ENCODE data around the gene COL23A1.

Gene COL23A1

DNA sequence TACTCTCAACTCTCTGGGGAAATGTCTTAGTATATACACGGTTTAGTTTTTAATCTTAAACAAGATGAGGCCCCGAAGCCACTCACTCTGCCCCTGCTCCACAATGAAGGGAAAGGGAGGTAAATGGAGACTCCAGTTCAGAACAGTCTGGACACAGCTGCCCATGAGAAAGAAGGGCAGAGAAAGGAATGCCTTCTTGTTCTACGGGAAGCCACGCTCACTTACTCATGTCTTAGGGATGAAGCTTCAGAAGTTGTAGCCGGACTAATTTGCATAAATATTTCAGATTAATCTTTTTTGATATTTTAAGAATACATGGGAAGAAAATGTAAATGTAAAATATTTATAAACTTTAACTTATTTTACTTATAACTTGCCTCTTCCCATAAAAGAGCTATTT is 94.0 kb downstream of the COL23A1 start:
- no peak overlapping the region for H3K27ac ChIP-seq (ENCODE audit: extremely low read depth, low read depth, low read length)
- H3K9me3 ChIP-seq (ENCODE audit: control insufficient read depth, insufficient read depth, low read depth, low read length): no peaks in the 10 kb centered on the region
- no peaks in the 10 kb centered on the region for H3K4me1 ChIP-seq (ENCODE audit: control insufficient read depth, insufficient read depth, low read length)
- CTCF ChIA-PET: interaction anchor here (1.5 kb wide), 1 partner anchor 34 kb away, joined by 5 read pairs; no protein-coding TSS in a partner anchor
- no peak for TF ChIP-seq ZNF404 (tag by site-specific recombination; IDR thresholded peaks at IDR 0.05)
- TF ChIP-seq ZFP41 (tag by site-specific recombination; IDR thresholded peaks at IDR 0.05; ENCODE audit: borderline replicate concordance): no peak
- no peak for TF ChIP-seq YY1 (tag by site-specific recombination; IDR thresholded peaks at IDR 0.05)
- no peak for TF ChIP-seq ZNF214 (tag by site-specific recombination; IDR thresholded peaks at IDR 0.05; ENCODE audit: borderline replicate concordance)
- no peak for TF ChIP-seq ZBTB6 (tag by site-specific recombination; IDR thresholded peaks at IDR 0.05)
- TF ChIP-seq OVOL3 (tag by site-specific recombination; IDR thresholded peaks at IDR 0.05): no peak
- TF ChIP-seq ZNF366 (tag by site-specific recombination; conservative IDR thresholded peaks at IDR 0.05): no peak
- TF ChIP-seq, protein P1, sequence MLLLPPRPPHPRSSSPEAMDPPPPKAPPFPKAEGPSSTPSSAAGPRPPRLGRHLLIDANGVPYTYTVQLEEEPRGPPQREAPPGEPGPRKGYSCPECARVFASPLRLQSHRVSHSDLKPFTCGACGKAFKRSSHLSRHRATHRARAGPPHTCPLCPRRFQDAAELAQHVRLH (tag by site-specific recombination; IDR thresholded peaks at IDR 0.05): no peak
- no peak for TF ChIP-seq PBX3 (CRISPR knock-in tag; IDR thresholded peaks at IDR 0.05)
- no peak for TF ChIP-seq PRDM10 (tag by site-specific recombination; IDR thresholded peaks at IDR 0.05)
- TF ChIP-seq HIC1 (tag by site-specific recombination; IDR thresholded peaks at IDR 0.05): no peak
- no peak for TF ChIP-seq ZNF529 (tag by site-specific recombination; IDR thresholded peaks at IDR 0.05; ENCODE audit: insufficient replicate concordance)
- no peak for TF ChIP-seq TCF7L2 (IDR thresholded peaks at IDR 0.05; ENCODE audit: borderline replicate concordance, low read depth, low read length)
- no peak for TF ChIP-seq MEIS1 (CRISPR knock-in tag; IDR thresholded peaks at IDR 0.05; ENCODE audit: borderline replicate concordance)
- no peak for TF ChIP-seq ZNF555 (tag by site-specific recombination; conservative IDR thresholded peaks at IDR 0.05)
- no peak for TF ChIP-seq ZNF600 (tag by site-specific recombination; IDR thresholded peaks at IDR 0.05)
- no peak overlapping the region for H3K4me3 ChIP-seq (ENCODE audit: low read depth, low read length)
- no peaks in the 10 kb centered on the region for H3K36me3 ChIP-seq (ENCODE audit: control insufficient read depth in 2 of 2, insufficient read depth in 1 of 2, low read length in 2 of 2)
- POLR2A ChIA-PET: no interaction called here

DNA sequence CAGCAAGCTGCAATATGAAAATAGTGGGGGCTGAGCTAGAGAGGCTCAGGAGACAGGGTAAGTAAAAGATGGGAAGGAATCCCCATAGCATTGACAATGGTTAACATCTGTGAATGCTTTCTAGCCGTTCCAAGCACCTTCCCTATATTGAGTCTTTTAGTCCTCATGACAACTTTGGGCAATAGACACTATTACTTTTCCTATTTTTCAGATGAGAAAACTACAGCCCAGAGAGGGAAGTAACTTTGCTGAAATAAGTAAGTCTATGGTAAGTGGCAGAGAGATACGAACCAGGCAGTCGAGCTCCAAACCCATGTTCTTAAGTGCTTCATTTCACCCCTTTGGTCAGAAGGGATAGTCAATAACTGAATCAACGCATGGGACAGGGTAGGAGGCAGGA is 94.5 kb downstream of the COL23A1 start:
- H3K9me3 ChIP-seq (ENCODE audit: control insufficient read depth, insufficient read depth, low read depth, low read length): no peaks in the 10 kb centered on the region
- no peak overlapping the region for H3K27ac ChIP-seq (ENCODE audit: extremely low read depth, low read depth, low read length)
- ChIA-PET CTCF (interaction anchor here (1.5 kb wide), 1 partner anchor 34 kb away, joined by 5 read pairs; no protein-coding TSS in a partner anchor), POLR2A (no interaction called here)
- no peak overlapping the region for H3K4me3 ChIP-seq (ENCODE audit: low read depth, low read length)
- H3K36me3 ChIP-seq (ENCODE audit: control insufficient read depth in 2 of 2, insufficient read depth in 1 of 2, low read length in 2 of 2): no peaks in the 10 kb centered on the region
- H3K4me1 ChIP-seq (ENCODE audit: control insufficient read depth, insufficient read depth, low read length): no peaks in the 10 kb centered on the region
- TF ChIP-seq ZNF560 (tag by site-specific recombination; IDR thresholded peaks at IDR 0.05; ENCODE audit: borderline replicate concordance): no peak
- TF ChIP-seq EGR2 (tag by site-specific recombination; IDR thresholded peaks at IDR 0.05; ENCODE audit: low read depth): no peak
- no peak for TF ChIP-seq ZBTB11 (tag by site-specific recombination; conservative IDR thresholded peaks at IDR 0.05; ENCODE audit: low read depth)
- TF ChIP-seq ZSCAN23 (tag by site-specific recombination; IDR thresholded peaks at IDR 0.05): no peak
- no peak for TF ChIP-seq ZNF514 (tag by site-specific recombination; IDR thresholded peaks at IDR 0.05)
- TF ChIP-seq ZNF350 (tag by site-specific recombination; IDR thresholded peaks at IDR 0.05): no peak
- TF ChIP-seq ZNF274 (IDR thresholded peaks at IDR 0.05; ENCODE audit: low read length): no peak
- TF ChIP-seq ZNF274 (tag by site-specific recombination; IDR thresholded peaks at IDR 0.05; ENCODE audit: borderline replicate concordance): no peak

Measured in HEK293 (cell line).